WTC11 (cell line): ENCODE measurements around the gene ZFHX3. TPM values are rescaled to one million over a fixed set of nuclear protein-coding genes. Genes with fewer than 3 reads are reported as not detected.

Source experiments
- ATAC-seq: fragments of 200-7000 bp; cut with Tn5 transposase; 2 replicates; pipeline ENCODE4 v1.10.0; 2021; ENCODE audit warnings: mild to moderate bottlenecking, moderate library complexity
- CTCF ChIA-PET: fragments of 300-600 bp; sonication (Branson Sonifier 250); formaldehyde crosslinking; loops from one replicate; lab custom pipeline; 2021; ENCODE audit warnings: antibody characterized with exemption; lab: Charles Lee
- POLR2A ChIA-PET: fragments of 350-600 bp; sonication (Branson Sonifier 250); formaldehyde crosslinking; loops from one replicate; lab custom pipeline; 2021; ENCODE audit warnings: antibody characterized with exemption; lab: Charles Lee
- DNase-seq: peaks from one replicate; pipeline ENCODE4 v3.0.0; 2021; ENCODE audit warnings: low spot score
- H3K27ac Mint-ChIP-seq: 2 replicates; pipeline ENCODE4 v1.8.0; 2021; ENCODE audit warnings: mixed read lengths
- H3K27me3 Mint-ChIP-seq: 2 replicates; pipeline ENCODE4 v1.8.0; 2021; ENCODE audit warnings: low read depth, mild to moderate bottlenecking, moderate library complexity, mixed read lengths
- H3K36me3 Mint-ChIP-seq: 2 replicates; pipeline ENCODE4 v1.8.0; 2021; ENCODE audit warnings: mixed read lengths
- H3K4me1 Mint-ChIP-seq: 2 replicates; pipeline ENCODE4 v1.8.0; 2022; ENCODE audit warnings: mixed read lengths
- H3K4me3 Mint-ChIP-seq: 2 replicates; pipeline ENCODE4 v1.8.0; 2021; ENCODE audit warnings: mild to moderate bottlenecking, moderate library complexity, mixed read lengths
- H3K9me3 Mint-ChIP-seq: 2 replicates; pipeline ENCODE4 v1.8.0; 2021; ENCODE audit warnings: mixed read lengths
- ARID4B ChIP-seq: sonication (generic); formaldehyde crosslinking; IDR thresholded peaks from 2 replicates; pipeline ENCODE4 v1.8.0; 2023; ENCODE audit warnings: missing genetic modification reagents, mild to moderate bottlenecking, borderline replicate concordance
- CBFB ChIP-seq: sonication (generic); formaldehyde crosslinking; IDR thresholded peaks from 2 replicates; pipeline ENCODE4 v1.8.1; 2022; ENCODE audit warnings: mild to moderate bottlenecking, low read depth, missing genetic modification reagents
- CDX4 ChIP-seq: fragments of 250-450 bp; sonication (Bioruptor Pico); IDR thresholded peaks from 2 replicates; pipeline ENCODE4 v1.9.0; 2021; ENCODE audit warnings: moderate library complexity, mild to moderate bottlenecking, inconsistent platforms, borderline replicate concordance
- CREB1 ChIP-seq: sonication (generic); formaldehyde crosslinking; IDR thresholded peaks from 2 replicates; pipeline ENCODE4 v1.8.0; 2023; ENCODE audit warnings: mild to moderate bottlenecking, missing genetic modification reagents
- CTCF ChIP-seq: fragments of 200-600 bp; IDR thresholded peaks from 2 replicates; pipeline ENCODE4 v1.8.0; 2022; ENCODE audit warnings: antibody characterized with exemption
- JAZF1 ChIP-seq: fragments of 250-450 bp; sonication (Bioruptor Pico); IDR thresholded peaks from 2 replicates; pipeline ENCODE4 v1.9.0; 2021; ENCODE audit warnings: moderate library complexity, mild to moderate bottlenecking, inconsistent platforms
- JUN ChIP-seq: sonication (generic); formaldehyde crosslinking; IDR thresholded peaks from 2 replicates; pipeline ENCODE4 v1.8.0; 2023; ENCODE audit warnings: mild to moderate bottlenecking, missing genetic modification reagents
- KAT7 ChIP-seq: sonication (generic); formaldehyde crosslinking; IDR thresholded peaks from 2 replicates; pipeline ENCODE4 v1.8.1; 2023; ENCODE audit warnings: missing genetic modification reagents, mild to moderate bottlenecking, borderline replicate concordance
- MLX ChIP-seq: sonication (generic); formaldehyde crosslinking; IDR thresholded peaks from 2 replicates; pipeline ENCODE4 v1.8.1; 2023; ENCODE audit warnings: mild to moderate bottlenecking, missing genetic modification reagents, moderate library complexity
- MXD4 ChIP-seq: fragments of 250-450 bp; sonication (Bioruptor Pico); IDR thresholded peaks from 2 replicates; pipeline ENCODE4 v1.8.0; 2021; ENCODE audit warnings: mild to moderate bottlenecking, moderate library complexity, borderline replicate concordance
- NFATC4 ChIP-seq: fragments of 250-450 bp; sonication (Bioruptor Pico); IDR thresholded peaks from 2 replicates; pipeline ENCODE4 v1.9.0; 2021; ENCODE audit warnings: mild to moderate bottlenecking
- PRDM15 ChIP-seq: sonication (generic); formaldehyde crosslinking; IDR thresholded peaks from 2 replicates; pipeline ENCODE4 v1.8.0; 2022; ENCODE audit warnings: missing genetic modification reagents
- USF2 ChIP-seq: sonication (generic); formaldehyde crosslinking; IDR thresholded peaks from 2 replicates; pipeline ENCODE4 v1.8.1; 2023; ENCODE audit warnings: mild to moderate bottlenecking, missing genetic modification reagents, moderate library complexity
- ZBTB21 ChIP-seq: sonication (generic); formaldehyde crosslinking; IDR thresholded peaks from 2 replicates; pipeline ENCODE4 v1.8.1; 2023; ENCODE audit warnings: mild to moderate bottlenecking, missing genetic modification reagents, borderline replicate concordance
- ZNF416 ChIP-seq: fragments of 250-450 bp; sonication (Bioruptor Pico); IDR thresholded peaks from 2 replicates; pipeline ENCODE4 v1.9.0; 2021; ENCODE audit warnings: mild to moderate bottlenecking, inconsistent platforms
- total RNA-seq: library from RNA; stranded (reverse); gene quantifications from 3 replicates; pipeline ENCODE4 v1.2.3, GENCODE V29; 2021

Gene ZFHX3
- total RNA-seq, 1 experiment from 2014 or later, result 5.7 TPM

GRCh38 chr16:73094371-73094770, 46.4 kb upstream of the ZFHX3 start:
- Mint-ChIP-seq H3K4me3 (no peak overlapping the region), H3K9me3 (no peaks in the 10 kb centered on the region), H3K27ac (no peak overlapping the region), H3K4me1 (no peaks in the 10 kb centered on the region), H3K36me3 (no peaks in the 10 kb centered on the region), H3K27me3 (no peaks in the 10 kb centered on the region)
- no peak for ATAC-seq
- CTCF ChIA-PET, result interaction anchor here (2.0 kb wide), 1 partner anchor 83 kb away, joined by 11 read pairs; no protein-coding TSS in a partner anchor
- POLR2A ChIA-PET, result no interaction called here
- TF ChIP-seq CDX4 (no peak), CTCF (no peak), ZNF416 (CRISPR knock-in tag) (no peak), MLX (CRISPR knock-in tag) (no peak), PRDM15 (CRISPR knock-in tag) (no peak), CREB1 (CRISPR knock-in tag) (no peak), JUN (no peak), KAT7 (CRISPR knock-in tag) (no peak), USF2 (CRISPR knock-in tag) (no peak), ARID4B (CRISPR knock-in tag) (no peak), MXD4 (no peak), NFATC4 (no peak), ZBTB21 (no peak), JAZF1 (CRISPR knock-in tag) (no peak), CBFB (CRISPR knock-in tag) (no peak)
- no peak for DNase-seq
